Iris pigment epithelial cell (primary cell): ENCODE results near the gene PON2.

ENCODE experiments used
- DNase-seq: peaks from one replicate; pipeline ENCODE4 v3.0.0-alpha.2; 2011; ENCODE audit warnings: low read depth

PON2 gene

GRCh38 chr7:95444796-95445195, 10.0 kb upstream of the PON2 start:
- DNase-seq = no peak

DNA sequence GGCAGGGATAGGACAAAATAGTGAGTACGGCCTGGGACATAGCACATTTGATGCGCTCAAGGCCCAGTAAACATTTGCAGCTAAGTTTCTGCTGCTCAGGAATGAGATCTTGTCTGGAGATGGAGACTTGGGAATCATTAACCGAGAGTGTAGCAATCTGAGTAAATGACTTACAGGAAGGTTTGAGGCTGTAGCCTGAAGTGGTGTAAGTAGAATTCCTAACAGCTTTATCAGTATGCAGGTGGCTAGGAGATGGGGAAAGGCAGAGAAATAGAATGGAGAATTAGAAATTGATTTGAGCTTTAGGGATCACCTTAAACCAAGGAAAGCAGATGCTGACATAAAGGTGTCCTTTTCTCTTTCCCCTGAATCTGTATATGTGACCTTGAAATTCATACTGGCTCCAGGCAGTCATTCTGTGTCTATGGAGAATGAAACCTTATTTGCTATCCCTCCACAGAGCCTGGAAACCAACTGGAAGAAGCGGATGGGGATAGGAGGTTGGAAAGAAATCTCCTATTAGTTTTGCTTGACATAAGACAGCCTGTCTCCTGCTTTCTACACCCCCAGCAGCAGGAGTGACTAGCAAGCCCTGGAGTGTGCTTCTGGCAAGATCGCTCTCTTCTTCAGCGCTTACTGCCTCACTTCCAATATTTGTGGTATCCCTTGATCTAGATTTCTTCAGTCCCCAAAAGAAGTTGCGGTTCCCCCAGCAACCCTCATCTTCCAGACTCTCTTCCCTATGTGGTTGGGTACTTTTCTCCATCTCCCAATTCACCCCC, 6.4 kb upstream of the PON2 start:
- DNase-seq = no peak

DNA sequence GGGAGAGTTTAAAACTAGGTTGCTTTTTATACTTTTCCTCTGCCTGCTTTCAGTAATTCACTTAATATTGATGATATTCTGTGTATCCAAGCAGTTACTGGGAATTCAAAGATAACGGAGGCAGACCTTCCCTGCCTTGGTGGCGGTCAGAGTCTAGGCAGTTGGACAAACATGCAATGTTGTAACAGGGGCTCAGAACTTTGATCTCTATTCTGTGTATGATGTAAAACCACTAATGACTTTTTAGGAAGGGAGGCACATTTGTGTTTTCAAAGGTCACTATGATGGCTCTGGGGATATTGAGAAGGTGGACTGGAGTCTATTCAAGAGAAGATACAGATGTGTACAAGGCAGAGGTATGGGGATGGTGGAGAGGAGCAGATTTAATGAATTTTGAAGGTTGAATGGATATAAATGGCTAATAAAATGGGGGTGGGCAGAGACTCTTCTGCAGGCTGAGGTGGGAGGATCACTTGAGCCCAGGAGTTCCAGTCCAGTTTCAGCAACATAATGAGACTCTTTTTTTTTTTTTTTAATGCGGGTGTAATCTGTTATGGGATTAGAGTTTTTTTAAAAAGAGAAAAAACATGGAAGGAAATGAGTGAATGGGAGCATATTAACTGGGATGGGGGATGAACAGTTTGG, 5.7 kb upstream of the PON2 start:
- DNase-seq = no peak

- no peak for DNase-seq
These were observed 1.6 kb upstream of the PON2 start for GRCh38 chr7:95436407-95436806.

DNA sequence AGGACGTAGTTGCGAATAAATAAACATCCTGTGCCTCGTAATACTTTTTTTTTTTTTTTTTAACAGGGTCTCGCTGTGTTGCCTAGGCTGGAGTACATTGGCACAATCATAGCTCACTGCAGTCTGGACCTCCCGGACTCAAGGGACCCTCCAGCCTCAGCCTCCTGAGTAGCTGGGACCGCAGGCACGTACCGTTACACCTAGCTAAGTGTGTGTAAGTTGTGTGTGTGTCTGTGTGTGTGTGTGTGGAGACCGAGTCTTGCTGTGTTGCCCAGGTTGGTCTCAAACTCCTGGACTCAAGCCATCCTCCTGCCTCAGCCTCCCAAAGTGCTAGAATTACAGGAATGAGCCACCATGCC, 573 bp upstream of the PON2 start:
- no peak for DNase-seq

- no peak for DNase-seq
These were observed 774 bp downstream of the PON2 start for GRCh38 chr7:95433952-95434556.

- no peak for DNase-seq
These were observed 1.7 kb downstream of the PON2 start for GRCh38 chr7:95433129-95433528.

GRCh38 chr7:95432606-95433005, 2.2 kb downstream of the PON2 start:
- DNase-seq = no peak

DNA sequence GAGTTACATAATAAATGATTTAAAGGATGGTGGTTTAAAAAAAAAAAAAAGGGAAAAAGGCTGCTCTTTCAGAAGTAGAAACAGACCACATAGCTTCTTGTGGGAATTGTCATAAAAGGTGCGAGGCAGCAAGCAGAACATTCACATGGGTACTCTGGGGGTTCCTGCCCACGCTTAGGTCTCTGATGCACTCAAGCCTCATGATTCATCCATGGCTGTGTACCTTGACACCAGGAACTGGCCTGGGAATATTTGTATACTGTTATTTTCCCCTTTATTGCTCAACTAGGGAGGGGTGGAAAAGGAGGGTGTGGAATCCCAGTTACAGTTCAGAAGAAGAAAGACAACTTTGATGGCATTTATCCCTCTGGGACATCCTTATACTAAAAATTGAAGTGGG, 4.0 kb downstream of the PON2 start:
- DNase-seq = peak; percentile 81

DNA sequence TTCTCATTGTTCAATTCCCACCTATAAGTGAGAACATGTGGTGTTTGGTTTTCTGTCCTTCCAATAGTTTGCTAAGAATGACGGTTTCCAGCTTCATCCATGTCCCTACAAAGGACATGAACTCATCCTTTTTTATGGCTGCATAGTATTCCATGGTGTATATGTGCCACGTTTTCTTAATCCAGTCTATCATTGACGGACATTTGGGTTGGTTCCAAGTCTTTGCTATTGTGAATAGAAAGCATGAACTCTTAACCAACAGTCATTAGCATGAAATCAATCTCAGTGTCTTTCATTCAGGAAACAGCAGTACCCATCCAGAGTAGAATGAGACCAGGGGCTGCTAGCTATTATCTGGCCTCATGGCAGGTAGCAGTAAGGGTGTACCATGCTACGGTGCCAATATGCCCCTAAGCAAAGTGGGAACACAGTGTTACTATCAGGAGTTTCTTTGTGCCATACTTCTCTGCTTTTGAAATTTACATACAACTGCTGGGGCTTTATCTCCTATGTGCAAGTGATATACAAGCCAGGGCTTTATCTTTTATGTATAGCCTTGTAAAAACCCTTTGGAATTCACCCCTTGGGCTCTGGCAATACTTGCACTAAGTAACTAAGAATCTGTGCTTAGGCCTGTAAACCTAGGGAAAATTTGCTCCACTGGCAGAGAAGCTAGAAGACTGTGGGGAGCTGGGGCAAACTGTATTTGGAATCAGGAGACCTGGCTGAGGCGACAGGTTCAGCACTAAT, 5.4 kb downstream of the PON2 start:
- no peak for DNase-seq

GRCh38 chr7:95427914-95428516, 6.8 kb downstream of the PON2 start:
- no peak for DNase-seq

- DNase-seq = no peak
These were observed 7.7 kb downstream of the PON2 start for GRCh38 chr7:95427166-95427565.

DNA sequence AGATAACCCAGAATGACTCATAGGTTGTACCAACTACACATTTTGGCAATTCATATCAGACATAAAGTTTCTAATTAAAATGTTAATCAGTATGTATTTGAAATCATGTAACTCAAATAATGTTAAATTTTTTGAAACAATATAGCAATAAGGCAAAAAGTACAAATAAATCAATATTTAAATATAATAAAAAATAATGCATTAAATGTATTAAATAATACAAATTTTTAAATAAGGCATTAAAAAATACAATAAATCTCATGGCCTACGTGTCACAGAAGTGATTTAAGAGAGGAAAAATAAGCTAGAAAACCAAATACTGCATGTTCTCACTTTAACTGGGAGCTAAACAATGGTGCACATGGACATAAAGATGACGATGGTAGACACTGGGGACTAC, 9.1 kb downstream of the PON2 start:
- DNase-seq = no peak

DNA sequence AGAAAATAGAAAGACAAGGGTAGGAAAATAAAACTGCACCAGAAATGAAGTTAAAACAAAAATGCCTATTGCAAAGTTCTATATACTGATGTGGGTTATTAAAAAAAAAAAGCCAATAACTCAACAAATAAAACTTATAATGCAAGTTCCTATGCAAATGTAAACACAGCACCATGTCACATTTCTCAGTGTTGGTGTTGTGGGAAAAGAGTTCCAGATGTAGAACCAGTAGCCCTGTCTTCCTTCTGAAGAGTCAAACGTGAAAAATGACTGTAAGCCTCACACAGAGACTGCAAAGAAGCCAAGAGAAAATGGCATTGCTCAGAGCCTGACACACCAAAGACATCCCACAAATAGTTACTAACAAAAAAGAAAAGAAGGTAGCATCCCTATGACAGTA, 10.1 kb downstream of the PON2 start:
- DNase-seq = no peak

DNA sequence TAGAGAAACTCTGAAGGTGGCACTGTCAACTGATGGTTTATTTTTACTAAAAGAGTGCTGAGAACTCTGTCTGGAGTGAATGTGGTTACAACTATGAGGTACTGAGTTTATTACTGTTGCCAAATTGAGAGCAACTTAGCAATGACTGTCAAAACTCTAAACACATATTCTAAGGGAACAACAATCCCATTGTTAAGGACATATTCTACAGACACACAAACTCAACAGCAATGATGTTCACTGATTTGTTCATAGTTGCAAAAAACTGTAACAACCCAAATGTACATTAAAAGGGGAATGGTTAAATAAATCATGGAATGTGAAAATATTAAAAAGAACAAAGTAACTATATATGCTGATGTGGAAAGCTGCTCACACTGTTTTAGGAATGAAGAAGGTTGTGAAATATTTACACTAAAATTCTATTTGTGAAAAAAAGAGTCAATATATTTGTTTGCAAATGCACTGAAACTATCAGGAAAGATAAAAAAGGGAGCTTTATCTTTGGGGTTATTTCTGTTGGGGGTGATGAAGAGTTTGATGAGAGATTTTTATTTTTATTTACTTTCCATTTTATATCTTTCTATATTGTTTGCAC, 12.9 kb downstream of the PON2 start:
- peak; percentile 34 for DNase-seq

DNA sequence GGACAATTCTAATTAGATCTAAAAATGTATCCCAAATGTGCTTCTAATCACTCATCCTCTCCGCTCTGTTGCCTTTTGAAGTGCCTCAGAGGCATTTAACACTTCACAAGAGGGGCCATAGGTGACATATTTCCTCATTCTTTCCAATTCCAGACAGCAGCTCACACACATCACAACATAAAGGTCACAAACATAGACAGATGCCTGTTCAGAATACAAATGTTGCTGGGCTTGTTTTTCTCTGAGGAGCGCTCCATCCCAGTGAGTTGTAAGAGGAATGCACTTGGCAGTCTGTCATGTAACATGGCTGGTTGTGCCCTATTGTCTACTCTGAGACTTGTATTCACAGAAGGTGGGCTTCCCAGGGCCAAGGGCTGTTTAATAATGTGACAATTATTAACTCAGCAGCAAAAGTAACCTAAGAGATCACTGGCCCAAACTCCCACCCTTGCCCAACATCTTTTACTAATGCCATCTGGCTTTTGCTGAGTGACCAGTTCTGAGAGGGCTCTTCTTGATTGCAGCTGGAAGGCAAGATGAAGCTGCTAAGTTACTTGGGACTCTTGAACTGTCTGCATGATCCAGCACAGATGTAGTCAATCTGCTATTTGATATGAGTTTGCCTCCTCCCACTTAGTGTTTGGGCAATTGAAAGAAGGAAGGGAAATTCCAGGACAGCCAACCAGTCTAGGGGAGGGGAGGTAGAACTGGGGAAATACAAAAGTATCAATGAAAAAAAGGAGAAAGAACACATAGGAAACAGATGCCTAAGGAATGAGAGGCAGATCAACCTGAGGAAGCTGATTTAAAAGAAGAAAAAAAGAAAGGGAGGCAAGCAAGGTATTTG, 13.6 kb downstream of the PON2 start:
- DNase-seq = peak; percentile 71

DNA sequence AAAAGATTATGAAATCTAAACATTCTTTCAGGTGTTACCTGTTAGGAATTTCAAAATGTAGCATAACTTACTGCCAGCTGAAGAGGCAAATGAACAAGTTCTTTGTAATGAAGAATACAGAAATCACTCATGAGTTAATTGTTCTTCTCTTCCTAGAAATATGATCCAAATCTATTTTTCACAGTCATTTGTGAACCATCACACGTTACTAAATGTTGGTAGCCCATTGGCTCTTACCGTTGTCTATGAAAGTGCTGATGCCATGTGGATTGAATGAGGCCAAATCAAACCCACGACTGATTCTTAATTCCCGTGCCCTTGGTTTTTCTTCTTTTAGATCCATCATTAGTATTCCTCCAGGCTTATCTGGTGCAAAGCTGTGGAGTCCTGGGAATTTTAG, 22.8 kb downstream of the PON2 start:
- DNase-seq = no peak

- no peak for DNase-seq
These were observed 23.2 kb downstream of the PON2 start for GRCh38 chr7:95411666-95412065.

GRCh38 chr7:95411036-95411435, 23.8 kb downstream of the PON2 start:
- DNase-seq = no peak

- no peak for DNase-seq
These were observed 27.1 kb downstream of the PON2 start for GRCh38 chr7:95407751-95408150.

GRCh38 chr7:95405800-95406199, 29.0 kb downstream of the PON2 start:
- DNase-seq = no peak
